Stomach (tissue), 4 donors: ENCODE measurements around the gene ADGRD2.

Experiments
- POLR2A ChIP-seq, 4 donors: fragments of 450-650 bp; IDR thresholded peaks; one replicate each; pipeline ENCODE4 v1.6.1; 2016; ENCODE audit warnings: antibody characterized with exemption in 4 of 4, control low read depth in 2 of 4, mild to moderate bottlenecking in 1 of 4, moderate library complexity in 1 of 4
- POLR2AphosphoS5 ChIP-seq, 3 donors: sonication (generic); formaldehyde crosslinking; IDR thresholded peaks; one replicate each; pipeline ENCODE4 v1.6.1; 2016; ENCODE audit warnings: antibody characterized with exemption in 3 of 3
- TF ChIP-seq, protein P1 (sequence below), 7 experiments: fragments of 450-650 bp in 4 of 7; fragments of 200-600 bp in 3 of 7; sonication (generic) in 3 of 7; IDR thresholded peaks; one replicate each; pipeline ENCODE4 v1.5.1; 2016 to 2019; ENCODE audit warnings: antibody characterized with exemption in 7 of 7, control low read depth in 2 of 7, mild to moderate bottlenecking in 1 of 7

GRCh38 chr9:124498499-124499146 lies 48.4 kb downstream of the ADGRD2 start:
- TF ChIP-seq, protein P1, sequence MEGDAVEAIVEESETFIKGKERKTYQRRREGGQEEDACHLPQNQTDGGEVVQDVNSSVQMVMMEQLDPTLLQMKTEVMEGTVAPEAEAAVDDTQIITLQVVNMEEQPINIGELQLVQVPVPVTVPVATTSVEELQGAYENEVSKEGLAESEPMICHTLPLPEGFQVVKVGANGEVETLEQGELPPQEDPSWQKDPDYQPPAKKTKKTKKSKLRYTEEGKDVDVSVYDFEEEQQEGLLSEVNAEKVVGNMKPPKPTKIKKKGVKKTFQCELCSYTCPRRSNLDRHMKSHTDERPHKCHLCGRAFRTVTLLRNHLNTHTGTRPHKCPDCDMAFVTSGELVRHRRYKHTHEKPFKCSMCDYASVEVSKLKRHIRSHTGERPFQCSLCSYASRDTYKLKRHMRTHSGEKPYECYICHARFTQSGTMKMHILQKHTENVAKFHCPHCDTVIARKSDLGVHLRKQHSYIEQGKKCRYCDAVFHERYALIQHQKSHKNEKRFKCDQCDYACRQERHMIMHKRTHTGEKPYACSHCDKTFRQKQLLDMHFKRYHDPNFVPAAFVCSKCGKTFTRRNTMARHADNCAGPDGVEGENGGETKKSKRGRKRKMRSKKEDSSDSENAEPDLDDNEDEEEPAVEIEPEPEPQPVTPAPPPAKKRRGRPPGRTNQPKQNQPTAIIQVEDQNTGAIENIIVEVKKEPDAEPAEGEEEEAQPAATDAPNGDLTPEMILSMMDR (IDR thresholded peaks at IDR 0.05), result no peak
- TF ChIP-seq POLR2AphosphoS5 (IDR thresholded peaks at IDR 0.05), result no peak
- no peak for TF ChIP-seq POLR2A (IDR thresholded peaks at IDR 0.05)
